HCEC 1CT (cell line): ENCODE measurements around the gene SMIM20.
A peak's percentile ranks its signal among the peaks of the same experiment; 100 is the strongest.

Experiments used
- DNase-seq: peaks from one replicate; pipeline ENCODE4 v3.0.0-alpha.2; 2017

Gene SMIM20

DNA sequence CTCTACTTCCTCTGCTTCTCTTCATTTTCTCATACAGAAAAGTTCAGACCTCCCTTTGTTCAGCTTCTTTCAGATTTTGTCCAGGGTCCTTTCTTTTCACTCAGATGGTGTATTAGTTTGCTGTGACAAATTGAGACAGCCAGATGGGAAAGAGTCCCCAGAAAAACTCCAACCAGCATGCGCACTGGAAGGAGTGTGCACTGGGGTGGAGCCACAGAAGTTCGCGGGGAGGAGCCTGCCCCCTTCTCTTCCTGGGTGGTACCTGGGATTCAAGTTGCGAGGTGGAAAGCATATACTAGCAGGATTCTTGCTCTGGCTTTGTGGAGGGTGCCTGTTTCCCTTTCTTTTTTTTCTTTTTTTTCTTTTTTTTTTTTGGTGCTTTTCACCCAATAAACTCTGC lies 51.6 kb downstream of the SMIM20 start:
- DNase-seq: no peak

DNA sequence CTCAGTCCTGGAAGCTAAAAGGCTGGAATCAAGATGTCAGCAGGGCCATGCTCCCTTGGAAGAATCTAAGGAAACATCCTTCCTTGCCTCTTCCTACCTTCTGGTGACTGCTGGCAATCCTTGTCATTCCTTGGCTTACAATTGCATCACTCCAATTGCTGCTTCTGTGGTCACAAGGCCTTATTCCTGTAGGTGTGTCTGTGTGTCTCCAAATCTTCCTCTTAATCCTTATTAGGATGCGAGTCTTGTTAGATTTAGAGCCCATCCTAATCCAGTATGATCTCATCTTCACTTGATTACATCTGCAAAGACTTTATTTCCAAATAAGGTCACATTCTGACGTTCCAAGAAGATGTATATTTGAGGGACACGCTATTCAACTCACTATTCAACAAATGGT lies 52.2 kb downstream of the SMIM20 start:
- peak; percentile 48 for DNase-seq

DNA sequence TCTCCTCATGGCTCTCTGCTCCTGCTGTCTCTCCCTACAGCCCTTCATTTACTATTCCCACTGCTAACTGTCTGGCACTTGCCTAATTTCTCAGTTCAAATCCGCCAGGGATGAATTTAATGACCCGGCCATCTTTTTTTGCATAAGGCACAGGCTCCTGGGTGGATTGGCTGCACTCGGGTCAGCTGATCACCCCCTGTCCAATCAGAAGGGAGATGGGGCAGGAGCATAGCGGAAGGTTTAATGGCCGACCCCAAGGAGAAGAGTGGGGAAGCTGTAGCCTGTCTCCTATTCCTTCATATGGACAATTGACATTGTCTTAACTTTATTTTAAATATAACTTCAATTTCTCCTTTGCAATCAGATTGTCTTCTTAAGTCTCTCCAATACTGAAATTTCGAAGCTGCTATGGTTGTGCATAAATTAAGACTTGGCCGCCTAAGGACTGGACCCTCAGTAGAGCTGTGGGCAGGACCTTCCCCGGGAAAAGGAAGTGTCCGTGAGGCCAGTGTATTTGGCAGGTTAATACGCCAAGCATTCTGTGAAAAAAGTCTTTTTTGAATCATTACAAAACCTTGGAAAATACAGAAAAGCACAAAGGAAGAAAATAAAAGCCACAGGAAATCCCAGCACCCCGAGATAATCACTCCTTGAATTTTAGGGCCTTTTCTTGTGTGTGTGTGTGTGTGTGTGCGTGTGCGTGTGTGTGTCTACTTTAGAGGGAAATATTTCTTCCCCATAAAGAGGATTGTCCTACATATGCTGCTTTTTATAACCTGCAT lies 55.5 kb downstream of the SMIM20 start:
- no peak for DNase-seq

DNA sequence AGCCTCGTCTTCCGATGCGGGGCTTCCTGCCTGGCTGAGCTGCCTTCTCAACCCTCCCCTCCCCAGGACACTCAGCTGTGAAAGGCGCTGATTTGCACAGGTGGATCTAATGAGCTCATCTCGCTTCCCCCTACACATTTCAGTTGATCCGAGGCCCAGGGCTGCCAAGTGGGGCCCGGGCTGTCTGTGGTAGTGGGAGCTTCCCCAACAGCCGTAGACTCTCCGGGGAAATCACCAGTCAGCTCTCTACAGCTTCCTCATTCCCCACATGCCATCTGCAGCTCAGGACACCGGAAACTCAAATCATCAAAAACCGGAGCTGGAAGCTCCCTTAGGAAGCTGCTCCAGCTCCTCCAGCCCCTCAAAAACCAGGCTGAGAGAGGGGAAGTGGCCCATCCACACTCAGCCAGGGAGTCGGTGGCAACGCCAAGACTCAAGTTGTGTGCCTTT lies 56.2 kb downstream of the SMIM20 start:
- no peak for DNase-seq

DNA sequence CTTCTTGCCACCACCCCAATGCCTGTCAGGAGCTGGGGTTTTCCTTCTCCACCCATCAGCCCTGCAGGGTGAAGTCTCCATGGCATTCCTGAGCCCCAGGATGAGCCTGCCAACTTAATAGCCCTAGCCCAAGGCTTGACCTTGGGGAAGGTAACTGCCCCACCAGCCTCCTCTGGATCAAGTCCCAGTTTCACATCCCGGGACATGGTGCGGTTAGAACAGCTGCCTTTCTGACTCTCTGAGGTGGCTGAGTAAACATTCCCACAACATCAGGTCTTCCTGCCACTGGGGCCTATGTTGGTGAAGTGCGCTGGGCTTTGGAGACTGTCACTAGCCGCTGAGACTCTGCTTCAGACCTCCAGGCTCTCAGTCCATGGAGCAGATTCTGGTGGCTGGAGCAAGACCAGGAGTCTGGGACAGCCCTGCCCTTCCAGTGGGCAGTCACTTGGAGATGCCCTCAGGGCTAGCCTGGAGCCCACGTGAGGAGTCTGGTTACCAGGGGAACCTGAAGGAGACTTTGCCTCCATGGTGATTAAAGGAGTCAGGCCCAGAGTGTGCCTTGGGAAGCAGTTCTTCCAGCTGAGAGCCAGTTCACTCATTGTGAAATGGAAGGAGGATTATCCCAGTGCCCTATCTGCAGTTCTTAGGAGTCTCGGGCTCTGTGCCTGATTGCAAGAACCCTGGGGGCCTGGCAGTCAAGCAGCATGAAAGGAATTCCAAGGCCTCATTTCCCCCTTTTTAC lies 56.8 kb downstream of the SMIM20 start:
- no peak for DNase-seq

GRCh38 chr4:25972366-25972765 lies 58.3 kb downstream of the SMIM20 start:
- DNase-seq: no peak

DNA sequence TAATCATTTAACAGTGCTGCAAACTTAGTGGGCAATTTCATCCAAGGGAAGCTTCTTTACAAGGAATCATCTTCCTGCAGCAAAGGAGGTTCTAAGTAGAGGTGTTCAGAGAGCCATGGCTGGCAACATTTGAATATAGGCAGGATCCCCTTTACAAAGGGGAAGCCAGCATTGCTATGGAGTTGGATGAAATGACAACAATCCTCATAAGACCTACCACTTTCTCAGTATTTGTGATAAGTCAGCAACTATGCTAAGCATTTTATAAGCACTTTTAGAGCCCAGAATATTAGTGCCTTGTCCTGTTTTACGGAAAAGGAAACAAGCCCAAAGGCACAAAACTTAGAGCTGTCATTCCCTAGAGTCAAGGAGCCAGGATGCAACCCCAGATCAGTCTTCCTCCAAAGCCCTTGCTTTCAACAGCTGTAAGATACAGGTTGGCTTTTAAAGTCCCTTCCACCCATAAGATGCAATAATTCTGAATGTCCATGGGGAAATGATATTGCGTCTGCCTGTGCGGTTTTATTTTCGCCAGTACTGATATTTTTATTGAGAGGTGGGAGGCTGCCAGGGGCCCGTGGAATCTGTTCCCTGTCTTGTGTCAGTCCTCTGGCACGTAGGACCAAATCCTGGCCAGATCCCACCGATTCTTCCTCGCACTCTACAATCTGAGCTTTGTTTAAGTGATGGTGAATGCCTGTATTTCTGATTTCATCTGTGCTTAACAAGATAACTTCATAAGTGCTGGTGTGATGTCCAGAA lies 59.1 kb downstream of the SMIM20 start:
- no peak for DNase-seq

- no peak for DNase-seq
Observed at GRCh38 chr4:25976780-25977179, 62.8 kb downstream of the SMIM20 start.

- DNase-seq: no peak
Observed at GRCh38 chr4:25977397-25978170, 63.6 kb downstream of the SMIM20 start.

DNA sequence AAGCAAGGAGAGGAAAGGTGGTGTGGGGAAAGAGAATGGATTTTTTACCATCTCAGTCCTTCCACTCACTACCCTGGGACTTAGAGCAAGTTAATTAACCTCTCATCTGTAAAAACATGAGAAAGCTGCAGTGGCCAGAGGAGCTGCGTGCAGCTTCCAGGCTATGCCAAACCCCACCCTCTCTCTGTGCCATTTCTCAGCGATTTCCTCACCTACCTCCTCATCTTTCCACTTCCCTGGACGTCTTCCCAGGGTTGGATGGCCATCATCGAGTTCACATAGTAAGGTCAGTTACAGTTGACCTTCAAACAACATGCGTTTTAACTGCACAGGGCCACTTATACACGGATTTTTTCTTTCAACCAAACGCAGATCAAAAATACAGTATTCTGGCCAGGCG lies 64.3 kb downstream of the SMIM20 start:
- DNase-seq: no peak
